ENCODE measurements around the gene MAP3K10.

DNA sequence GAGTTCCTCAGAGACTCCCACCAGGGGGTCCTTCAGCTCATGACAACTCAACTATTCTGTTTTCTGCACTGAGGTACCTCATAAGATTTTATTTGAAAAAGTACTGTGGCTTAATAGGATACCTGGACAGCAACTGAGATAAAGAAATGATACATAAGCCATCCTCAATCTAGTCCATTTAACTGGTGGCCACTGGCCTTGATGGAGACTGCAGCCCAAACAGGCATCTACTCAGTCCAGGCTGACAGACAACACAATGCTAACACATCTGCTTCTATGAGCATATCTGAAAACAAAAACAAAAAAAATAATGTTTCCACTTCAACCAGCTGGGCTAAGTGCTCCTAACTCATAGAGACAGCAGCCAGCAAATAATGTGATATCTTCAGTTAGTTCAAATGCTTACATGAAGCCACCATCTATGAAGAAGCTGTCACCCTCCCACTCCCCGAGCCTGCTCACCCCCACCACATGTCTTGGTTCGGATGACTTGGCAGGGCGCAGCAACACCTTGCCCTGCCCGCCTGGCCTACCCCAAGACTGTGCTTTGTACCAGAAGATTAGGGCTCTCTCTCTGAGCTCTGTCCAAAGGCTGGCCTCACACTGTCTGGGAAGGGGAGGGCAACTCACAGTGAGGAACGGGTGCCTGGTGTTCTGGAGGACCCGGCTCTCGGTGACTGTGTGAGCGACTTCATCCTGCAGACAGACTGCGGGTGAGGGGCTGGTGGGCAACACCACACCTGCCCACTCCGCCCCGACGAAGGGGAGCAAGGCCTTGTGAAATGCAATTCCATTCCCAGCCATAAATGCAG lies 48.4 kb downstream of the MAP3K10 start:
- no peak for TF ChIP-seq SIN3A (IDR thresholded peaks at IDR 0.05; ENCODE audit: borderline replicate concordance, insufficient read depth, low read depth, low read length)
- TF ChIP-seq, protein P1, sequence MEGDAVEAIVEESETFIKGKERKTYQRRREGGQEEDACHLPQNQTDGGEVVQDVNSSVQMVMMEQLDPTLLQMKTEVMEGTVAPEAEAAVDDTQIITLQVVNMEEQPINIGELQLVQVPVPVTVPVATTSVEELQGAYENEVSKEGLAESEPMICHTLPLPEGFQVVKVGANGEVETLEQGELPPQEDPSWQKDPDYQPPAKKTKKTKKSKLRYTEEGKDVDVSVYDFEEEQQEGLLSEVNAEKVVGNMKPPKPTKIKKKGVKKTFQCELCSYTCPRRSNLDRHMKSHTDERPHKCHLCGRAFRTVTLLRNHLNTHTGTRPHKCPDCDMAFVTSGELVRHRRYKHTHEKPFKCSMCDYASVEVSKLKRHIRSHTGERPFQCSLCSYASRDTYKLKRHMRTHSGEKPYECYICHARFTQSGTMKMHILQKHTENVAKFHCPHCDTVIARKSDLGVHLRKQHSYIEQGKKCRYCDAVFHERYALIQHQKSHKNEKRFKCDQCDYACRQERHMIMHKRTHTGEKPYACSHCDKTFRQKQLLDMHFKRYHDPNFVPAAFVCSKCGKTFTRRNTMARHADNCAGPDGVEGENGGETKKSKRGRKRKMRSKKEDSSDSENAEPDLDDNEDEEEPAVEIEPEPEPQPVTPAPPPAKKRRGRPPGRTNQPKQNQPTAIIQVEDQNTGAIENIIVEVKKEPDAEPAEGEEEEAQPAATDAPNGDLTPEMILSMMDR (IDR thresholded peaks at IDR 0.05): no peak
- TF ChIP-seq POLR2AphosphoS5 (IDR thresholded peaks at IDR 0.05; ENCODE audit: low read depth, low read length): no peak

Data from Panc1 (cell line).